SK-N-MC (cell line): ENCODE data around the gene RIC8B.

Experiments
- DNase-seq: peaks from one replicate; pipeline ENCODE4 v3.0.0-alpha.2; 2011; ENCODE audit warnings: low read depth, low spot score
- H3K27ac ChIP-seq: fragments of 200-600 bp; sonication (generic); 2 replicates; pipeline ENCODE4 v1.5.1; 2016; ENCODE audit warnings: mixed run types
- H3K36me3 ChIP-seq: fragments of 200-600 bp; sonication (generic); 2 replicates; pipeline ENCODE4 v1.6.1; 2017; ENCODE audit warnings: antibody characterized with exemption, low read length, mixed read lengths; ENCODE audit not compliant: insufficient read depth
- H3K4me3 ChIP-seq: fragments of 200-600 bp; sonication (generic); 2 replicates; pipeline ENCODE4 v1.5.1; 2016
- H3K9ac ChIP-seq: fragments of 200-600 bp; sonication (generic); 2 replicates; pipeline ENCODE4 v1.8.0; 2017; ENCODE audit warnings: mixed run types, mixed read lengths; ENCODE audit not compliant: insufficient read length
- H3K9me3 ChIP-seq: fragments of 200-600 bp; sonication (generic); 2 replicates; pipeline ENCODE4 v1.6.1; 2017; ENCODE audit warnings: low read depth, mild to moderate bottlenecking, antibody characterized with exemption, low read length, moderate library complexity, mixed read lengths
- EZH2 ChIP-seq: fragments of 200-600 bp; sonication (generic); IDR thresholded peaks from one replicate; pipeline ENCODE4 v1.6.1; 2017; ENCODE audit warnings: antibody characterized with exemption
- FOXP2 ChIP-seq: optimal IDR thresholded peaks from 2 replicates; pipeline ENCODE3; 2011; ENCODE audit warnings: mild to moderate bottlenecking, moderate library complexity; ENCODE audit not compliant: insufficient read depth; ENCODE audit errors: extremely low read length, control extremely low read depth
- POLR2AphosphoS5 ChIP-seq: IDR thresholded peaks from 2 replicates; pipeline ENCODE4 v1.6.1; 2012; ENCODE audit warnings: mild to moderate bottlenecking, low read depth, low read length, borderline replicate concordance

RIC8B gene

GRCh38 chr12:106926657-106927056 is 152.2 kb downstream of the RIC8B start:
- no peak overlapping the region for H3K4me3 ChIP-seq
- H3K27ac ChIP-seq, result no peak overlapping the region
- H3K9me3 ChIP-seq, result no peaks in the 10 kb centered on the region
- H3K36me3 ChIP-seq, result no peaks in the 10 kb centered on the region
- no peak for DNase-seq
- no peak for TF ChIP-seq EZH2
- no peak for TF ChIP-seq FOXP2
- TF ChIP-seq POLR2AphosphoS5, result no peak
- no peak overlapping the region for H3K9ac ChIP-seq

DNA sequence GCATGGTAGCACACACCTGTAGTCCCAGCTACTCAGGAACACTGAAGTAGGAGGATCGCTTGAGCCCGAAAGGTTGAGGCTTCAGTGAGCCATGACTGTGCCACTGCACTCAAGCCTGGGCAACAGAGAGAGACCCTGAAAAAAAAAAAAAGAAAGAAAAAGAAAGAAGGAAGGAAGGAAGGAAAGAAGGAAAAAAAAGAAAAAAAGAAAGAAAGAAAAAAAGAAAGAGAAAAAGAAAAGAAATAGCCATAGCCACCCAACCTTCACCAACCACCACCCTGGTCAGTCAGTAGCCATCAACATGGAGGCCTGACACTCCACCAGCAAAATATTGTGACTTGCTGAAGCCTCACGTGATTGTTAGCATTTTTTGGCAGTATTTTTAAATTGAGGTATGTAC is 159.8 kb downstream of the RIC8B start:
- Histone ChIP-seq H3K4me3 (no peak overlapping the region), H3K9me3 (no peaks in the 10 kb centered on the region), H3K27ac (no peak overlapping the region), H3K36me3 (no peaks in the 10 kb centered on the region), H3K9ac (no peak overlapping the region)
- no peak for DNase-seq
- TF ChIP-seq FOXP2 (no peak), POLR2AphosphoS5 (no peak), EZH2 (no peak)
